Activated effector memory CD4-positive, alpha-beta T cell treated with anti-CD3 and anti-CD28 coated beads, Interleukin-2, amount 50 U/mL, for 16 hours (primary cell): ENCODE data around the gene EDEM1.
A peak's percentile ranks its signal among the peaks of the same experiment; 100 is the strongest.
"Not testable (repeated sequence)": the region's sequence is repeated elsewhere in the genome, so short reads cannot be mapped to it uniquely, and the experiment has no call there.

Experiments used
- DNase-seq: peaks from one replicate; pipeline ENCODE4 v3.0.0-alpha.2; 2020

The EDEM1 gene

GRCh38 chr3:5179036-5179435, 8.5 kb upstream of the EDEM1 start:
- DNase-seq, result not testable (repeated sequence)

DNA sequence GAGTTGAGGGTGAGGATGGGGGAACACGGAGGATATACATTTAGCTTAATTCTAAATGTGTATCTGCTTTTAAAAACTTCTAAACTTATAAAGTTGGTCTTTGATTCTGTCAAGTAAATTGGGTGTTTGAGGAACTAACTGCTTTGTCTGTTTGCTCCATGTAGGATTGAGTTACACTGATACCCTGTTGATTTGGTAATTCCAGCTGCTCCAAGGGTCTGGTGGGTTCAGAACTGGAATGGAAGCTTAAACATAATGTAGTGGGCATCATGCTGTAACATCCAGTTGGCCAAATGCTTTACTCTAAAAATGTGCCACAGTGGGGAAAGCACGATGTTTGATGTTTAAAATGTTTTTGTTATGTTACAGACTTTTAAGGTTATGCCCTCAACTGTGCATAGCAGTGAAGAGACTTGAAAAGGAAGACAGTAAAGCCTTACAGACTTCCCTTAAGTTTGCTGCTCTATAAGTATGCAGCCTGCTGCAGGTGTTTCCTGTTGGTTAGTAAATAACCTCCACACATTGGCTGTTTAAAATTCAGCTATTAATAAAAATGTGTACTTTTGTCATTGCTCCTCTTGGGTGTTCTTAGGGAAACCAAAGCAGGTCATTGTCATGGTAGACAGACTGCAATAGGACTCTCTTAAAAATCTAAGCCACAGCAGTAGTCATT, 5.9 kb upstream of the EDEM1 start:
- DNase-seq, result no peak

- DNase-seq, result not testable (repeated sequence)
These were observed 3.8 kb upstream of the EDEM1 start for GRCh38 chr3:5183714-5184113.

- no peak for DNase-seq
These were observed 3.0 kb upstream of the EDEM1 start for GRCh38 chr3:5184499-5184898.

DNA sequence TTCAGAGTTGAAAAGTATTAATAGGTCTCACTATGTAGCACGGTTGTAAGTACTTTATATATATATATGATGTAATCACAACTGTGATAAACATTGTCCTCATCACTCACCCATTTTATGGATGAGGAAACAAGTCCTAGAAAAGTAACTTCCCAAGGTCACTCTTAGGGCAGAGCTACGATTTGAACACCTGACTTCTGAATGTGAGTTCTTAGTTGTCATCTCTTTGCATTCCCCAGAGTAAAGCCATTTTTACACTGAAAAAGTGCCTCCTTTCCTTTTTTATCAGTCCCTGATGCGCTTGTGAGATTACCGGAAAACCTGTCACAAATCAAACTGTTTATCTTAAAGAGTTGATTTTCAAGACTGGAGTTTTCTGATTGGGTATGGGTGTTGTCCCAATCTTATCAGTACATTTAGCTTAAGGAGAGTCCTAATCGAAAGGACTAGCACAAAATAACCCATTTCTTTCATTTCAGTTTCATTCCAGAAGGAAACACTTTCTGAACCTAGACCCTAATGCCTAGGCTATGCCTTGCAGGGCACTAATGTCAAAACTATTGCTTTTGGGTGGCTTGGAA, 2.3 kb upstream of the EDEM1 start:
- DNase-seq, result no peak

DNA sequence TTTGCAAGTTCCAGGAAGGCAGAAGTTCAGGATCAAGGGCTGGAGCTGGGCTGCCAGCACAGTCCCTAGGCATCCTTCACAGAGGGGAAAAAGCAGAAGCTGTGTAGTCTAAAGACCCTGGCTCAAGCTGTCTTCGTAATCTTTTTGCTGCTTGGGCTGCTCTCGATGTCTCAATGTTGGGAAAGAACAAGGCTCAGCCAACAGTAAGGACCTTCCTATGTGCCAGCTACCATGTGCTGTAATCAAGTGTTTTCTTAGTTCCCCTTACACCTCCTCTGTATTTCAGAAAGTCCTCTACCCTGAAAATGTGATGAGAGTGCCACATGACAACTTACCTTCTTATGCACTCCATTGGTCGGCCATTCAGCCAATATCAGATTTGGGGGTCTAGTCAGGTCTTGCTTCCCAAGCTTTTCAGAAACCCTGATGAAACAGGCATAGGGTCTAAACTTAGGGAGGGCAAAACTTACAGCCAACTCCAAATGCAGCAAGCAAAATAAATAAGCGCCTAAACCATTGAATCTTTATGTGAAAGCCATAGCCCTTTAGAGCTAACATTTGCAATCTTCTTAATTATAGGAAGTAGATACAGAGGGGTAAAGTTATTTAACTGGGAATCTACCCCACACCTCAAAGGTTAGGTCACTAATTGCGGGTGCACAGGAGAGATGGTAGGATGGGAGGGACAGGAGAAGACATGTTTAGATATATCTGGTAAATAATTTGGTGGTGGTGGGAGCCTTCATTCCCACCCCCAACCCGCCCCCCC, 1.2 kb upstream of the EDEM1 start:
- DNase-seq, result no peak

DNA sequence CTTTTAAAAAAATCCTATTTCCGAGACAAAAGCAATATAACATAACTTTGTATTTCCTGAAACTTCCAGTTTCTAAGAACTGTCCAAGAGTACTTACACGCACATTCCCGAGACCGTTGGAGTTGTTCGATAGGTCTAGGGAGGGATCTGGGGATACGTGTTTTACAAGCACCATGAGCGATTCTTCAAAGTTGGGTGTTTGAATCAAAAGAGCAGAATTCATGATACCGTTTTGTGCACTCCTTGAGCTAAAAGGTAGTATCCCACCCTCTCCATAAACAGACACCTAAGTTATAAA, 700 bp upstream of the EDEM1 start:
- no peak for DNase-seq

DNA sequence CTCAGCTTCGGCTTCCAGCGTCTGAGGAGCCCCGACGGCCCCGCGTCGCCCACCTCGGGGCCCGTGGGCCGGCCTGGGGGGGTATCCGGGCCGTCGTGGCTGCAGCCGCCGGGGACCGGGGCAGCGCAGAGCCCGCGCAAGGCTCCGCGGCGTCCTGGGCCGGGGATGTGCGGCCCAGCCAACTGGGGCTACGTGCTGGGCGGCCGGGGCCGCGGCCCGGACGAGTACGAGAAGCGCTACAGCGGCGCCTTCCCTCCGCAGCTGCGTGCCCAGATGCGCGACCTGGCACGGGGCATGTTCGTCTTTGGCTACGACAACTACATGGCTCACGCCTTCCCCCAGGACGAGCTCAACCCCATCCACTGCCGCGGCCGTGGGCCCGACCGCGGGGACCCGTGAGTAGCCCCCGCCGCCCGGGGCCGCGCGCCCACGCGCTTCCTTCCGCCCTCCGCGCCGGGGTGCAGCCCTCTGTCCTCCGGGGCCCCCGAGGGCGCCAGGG, 462 bp downstream of the EDEM1 start:
- peak; percentile 85 for DNase-seq

GRCh38 chr3:5188419-5189221, 1.1 kb downstream of the EDEM1 start:
- DNase-seq, result peak; percentile 81

GRCh38 chr3:5190147-5190791, 2.8 kb downstream of the EDEM1 start:
- no peak for DNase-seq

GRCh38 chr3:5191555-5192304, 4.2 kb downstream of the EDEM1 start:
- no peak for DNase-seq

DNA sequence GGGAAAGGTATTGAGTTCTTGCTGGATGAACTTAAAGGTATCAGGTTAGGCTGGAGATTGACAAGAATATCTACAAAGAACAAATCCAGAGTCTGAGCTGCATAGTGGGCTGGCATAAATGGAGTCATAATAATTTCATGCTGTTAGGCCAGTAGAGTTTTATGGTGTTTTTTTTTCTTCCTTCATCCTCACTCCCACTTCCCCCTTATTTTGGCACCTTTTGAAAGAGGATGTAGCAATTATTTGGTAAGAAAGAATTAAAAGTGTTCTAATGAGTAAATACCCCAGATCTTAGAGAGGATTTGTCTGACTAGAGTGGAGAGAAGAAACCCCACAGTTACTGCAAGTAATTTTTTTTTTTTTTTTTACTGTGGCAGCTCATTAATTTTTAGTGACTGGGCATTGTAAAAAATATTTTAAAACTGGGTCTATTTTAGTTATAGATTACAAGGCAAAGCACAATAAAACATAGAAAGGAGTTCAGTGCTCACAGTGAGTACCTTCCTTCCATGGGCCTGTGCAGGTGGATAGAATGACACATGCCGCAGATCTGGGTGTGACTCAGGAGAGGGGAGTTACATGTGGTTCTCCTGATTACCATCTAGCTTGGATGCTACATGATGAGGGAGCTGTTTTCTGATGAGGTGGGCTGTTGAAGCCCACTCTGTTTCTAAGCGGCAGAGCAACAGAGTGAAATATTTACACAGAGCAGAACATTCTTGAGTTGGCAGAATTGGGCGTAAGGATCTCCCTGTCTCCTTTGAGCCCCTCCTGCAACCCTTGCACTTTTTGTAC, 5.3 kb downstream of the EDEM1 start:
- peak; percentile 80 for DNase-seq

- no peak for DNase-seq
These were observed 6.8 kb downstream of the EDEM1 start for GRCh38 chr3:5194341-5194740.

- peak; percentile 78 for DNase-seq
These were observed 7.4 kb downstream of the EDEM1 start for GRCh38 chr3:5194801-5195509.

DNA sequence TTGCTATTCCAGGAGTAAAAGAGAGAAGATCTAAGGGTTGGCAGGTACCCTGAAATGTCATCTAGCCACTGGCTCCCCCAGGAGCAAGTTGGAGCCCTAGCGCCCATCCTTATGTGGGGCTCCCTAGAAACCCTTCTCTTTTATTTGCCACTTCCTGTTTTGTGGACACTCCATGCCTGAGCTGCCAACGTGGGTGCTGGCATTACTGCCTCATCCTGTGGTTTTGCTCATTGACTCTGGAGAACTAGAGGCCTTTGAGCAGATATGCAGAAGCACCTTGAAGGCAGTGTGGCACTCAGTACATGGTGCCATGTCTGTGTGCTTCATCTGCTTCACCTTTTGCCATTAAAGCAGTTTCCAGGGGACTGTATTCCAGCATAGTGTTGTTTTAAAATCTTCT, 8.1 kb downstream of the EDEM1 start:
- peak; percentile 76 for DNase-seq

DNA sequence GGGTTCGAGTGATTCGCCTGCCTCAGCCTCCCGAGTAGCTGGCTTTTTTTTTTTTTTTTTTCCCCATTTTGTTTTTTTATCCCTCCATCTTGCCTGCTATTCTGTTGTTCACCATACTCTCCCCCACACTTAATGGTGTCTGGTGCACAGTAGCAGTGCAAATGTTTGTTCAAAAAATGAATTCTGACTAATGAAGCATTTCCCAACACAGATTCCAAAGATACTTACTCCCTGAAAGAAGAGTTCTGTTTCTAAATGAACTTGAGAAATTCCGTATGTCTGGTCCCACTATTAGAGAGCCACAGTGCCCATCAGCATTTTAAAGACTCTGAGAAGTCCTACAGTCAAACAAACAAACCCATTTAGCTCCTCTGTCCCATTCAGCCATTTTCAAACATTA, 9.5 kb downstream of the EDEM1 start:
- no peak for DNase-seq

GRCh38 chr3:5197470-5198312, 10.2 kb downstream of the EDEM1 start:
- peak; percentile 75 for DNase-seq

DNA sequence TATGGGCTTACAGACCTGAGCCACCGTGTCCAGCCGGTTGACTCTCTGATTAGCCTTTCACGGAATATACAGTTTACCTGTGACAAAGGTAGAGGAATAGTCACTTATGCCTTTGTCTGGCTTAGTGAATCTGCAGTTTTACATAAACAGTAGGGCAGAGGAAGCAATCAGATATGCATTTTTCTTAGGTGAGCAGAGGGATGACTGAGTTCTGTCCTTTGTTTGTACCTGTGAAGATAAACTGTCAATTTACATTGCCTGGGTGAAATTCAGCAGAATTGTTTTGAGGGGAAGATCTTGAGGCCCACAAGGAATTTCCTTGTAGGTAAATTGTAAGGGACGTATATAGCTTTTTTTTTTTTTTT, 10.8 kb downstream of the EDEM1 start:
- no peak for DNase-seq

- DNase-seq, result no peak
These were observed 11.7 kb downstream of the EDEM1 start for GRCh38 chr3:5198986-5199731.
